Tibial nerve (tissue), 3 donors: ENCODE data around the gene CFTR.

Source experiments
- EP300 ChIP-seq, 2 donors: sonication (generic); formaldehyde crosslinking; IDR thresholded peaks; one replicate each; pipeline ENCODE4 v1.6.1; 2017; ENCODE audit warnings: antibody characterized with exemption in 2 of 2, mild to moderate bottlenecking in 1 of 2
- POLR2A ChIP-seq, 2 donors: fragments of 450-650 bp; IDR thresholded peaks; one replicate each; pipeline ENCODE4 v1.6.1; 2017; ENCODE audit warnings: antibody characterized with exemption in 2 of 2, mild to moderate bottlenecking in 2 of 2, moderate library complexity in 2 of 2

DNA sequence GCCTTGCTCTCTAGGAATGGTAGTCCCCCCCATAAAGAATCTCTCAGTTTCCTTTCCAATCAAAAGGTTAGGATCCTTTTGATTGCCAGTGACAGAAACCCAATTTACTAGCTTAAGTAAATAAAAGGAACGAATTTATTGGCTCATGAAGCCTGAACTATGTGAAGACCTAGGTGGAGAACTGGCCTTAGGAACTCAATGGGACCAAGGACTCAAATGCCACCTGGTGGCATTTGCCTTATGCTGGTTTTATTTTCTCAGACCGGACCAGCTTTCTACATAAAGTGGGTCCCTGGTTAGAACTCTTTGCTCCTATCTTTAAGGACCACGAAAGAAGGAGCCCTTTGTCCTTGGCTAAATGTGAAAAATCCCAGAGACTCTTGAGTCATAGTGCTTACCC, 25.4 kb downstream of the CFTR start:
- TF ChIP-seq POLR2A (IDR thresholded peaks at IDR 0.05) (no peak), EP300 (IDR thresholded peaks at IDR 0.05) (no peak)
